Body of pancreas (tissue), 4 donors: ENCODE data around the gene C1QTNF6. TPM values are rescaled to one million over a fixed set of nuclear protein-coding genes. Genes with fewer than 3 reads are reported as not detected.

Experiments used
- ATAC-seq: fragments of 150-250 bp; one replicate; pipeline ENCODE4 v1.9.1; 2016
- DNase-seq, 4 donors: peaks; one replicate each; pipeline ENCODE4 v3.0.0-alpha.2; 2019
- H3K27ac ChIP-seq, 4 donors: fragments of 200-600 bp; sonication (generic); 1 replicate in 3 of 4; 2 replicates in 1 of 4; pipeline versions ENCODE4 v1.5.1 to v1.6.1; 2016 to 2019; ENCODE audit warnings: mild to moderate bottlenecking in 1 of 4, mixed read lengths in 1 of 4, moderate library complexity in 1 of 4
- H3K27me3 ChIP-seq, 2 donors: fragments of 200-600 bp; sonication (generic); one replicate each; pipeline ENCODE4 v1.6.0; 2016; ENCODE audit warnings: mild to moderate bottlenecking in 1 of 2
- H3K36me3 ChIP-seq, 2 donors: fragments of 200-600 bp; sonication (generic); replicated peaks in 1 of 2; 2 replicates each; pipeline ENCODE4 v1.5.1; 2016; ENCODE audit warnings: low read depth in 2 of 2; ENCODE audit not compliant: insufficient read depth in 1 of 2
- H3K4me1 ChIP-seq: fragments of 200-600 bp; sonication (generic); one replicate; pipeline ENCODE4 v1.6.0; 2016
- H3K4me3 ChIP-seq, 2 donors: fragments of 200-600 bp; sonication (generic); 1 replicate in 1 of 2; 2 replicates in 1 of 2; pipeline ENCODE4 v1.5.1; 2016 to 2019
- H3K9me3 ChIP-seq, 3 donors: fragments of 200-600 bp; sonication (generic); 1 replicate in 2 of 3; 2 replicates in 1 of 3; pipeline ENCODE4 v1.5.1; 2016
- CTCF ChIP-seq, 7 experiments: fragments of 450-650 bp in 4 of 7; fragments of 200-600 bp in 3 of 7; sonication (generic) in 3 of 7; IDR thresholded peaks; one replicate each; pipeline ENCODE4 v1.5.1; 2016 to 2019; ENCODE audit warnings: antibody characterized with exemption in 7 of 7
- POLR2A ChIP-seq, 3 donors: fragments of 450-650 bp; IDR thresholded peaks; one replicate each; pipeline ENCODE4 v1.6.1; 2016; ENCODE audit warnings: antibody characterized with exemption in 3 of 3, mild to moderate bottlenecking in 2 of 3
- WGBS, 2 donors: methylation state at CpG; one replicate each; pipeline ENCODE4 v1.1.5; 2017; 5-methylcytosine and 5-hydroxymethylcytosine counted together
- intact Hi-C: fragments of 100-400 bp; cut with DNase I; formaldehyde crosslinking; loops from one replicate; pipeline ENCODE4 v1.15.1; 2023
- total RNA-seq, 2 donors: library from RNA; depleted of rRNA; stranded (reverse); fragments of >200 nt; gene quantifications; one replicate each; pipeline ENCODE4 v1.1.0, GENCODE V29; 2016

Gene C1QTNF6
- total RNA-seq, 2 donors from 2014 or later = 2.0 to 4.7 TPM

GRCh38 chr22:37184816-37185541, 3.1 kb downstream of the C1QTNF6 start:
- no peaks in the 10 kb centered on the region for H3K27me3 ChIP-seq
- no peaks in the 10 kb centered on the region for H3K36me3 ChIP-seq
- DNase-seq (no peak), ATAC-seq (no peak)
- H3K9me3 ChIP-seq = no peaks in the 10 kb centered on the region
- intact Hi-C loops = no loop called here
- 73 to 88% methylated on average over 15 to 18 of the region's 18 CpGs for WGBS, 2 donors
- no peak overlapping the region for H3K4me3 ChIP-seq
- peaks cover 22% of the 10 kb centered on the region for H3K4me1 ChIP-seq
- TF ChIP-seq POLR2A (IDR thresholded peaks at IDR 0.05) (no peak), CTCF (IDR thresholded peaks at IDR 0.05) (no peak)
- no peak overlapping the region for H3K27ac ChIP-seq

DNA sequence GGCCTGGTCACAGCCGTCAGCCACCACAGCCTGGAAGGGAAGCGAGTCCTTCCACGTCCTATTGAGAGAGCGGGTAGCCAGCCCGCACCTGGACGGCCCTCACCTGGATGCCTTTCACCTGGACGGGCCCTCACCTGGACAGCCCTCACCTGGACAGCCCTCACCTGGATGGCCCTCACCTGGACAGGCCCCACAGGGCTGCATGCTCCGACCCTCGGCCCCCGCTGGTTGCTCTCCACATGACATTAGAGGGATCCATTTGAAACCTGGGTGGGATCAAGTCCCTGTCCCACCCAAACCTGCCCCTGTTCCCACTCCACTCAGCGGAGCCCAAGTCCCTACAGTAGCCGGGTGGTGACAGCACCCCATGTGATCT, 3.7 kb downstream of the C1QTNF6 start:
- H3K27ac ChIP-seq = no peak overlapping the region
- no peaks in the 10 kb centered on the region for H3K36me3 ChIP-seq
- H3K4me3 ChIP-seq = no peak overlapping the region
- no peak for ATAC-seq
- no peaks in the 10 kb centered on the region for H3K27me3 ChIP-seq
- intact Hi-C loops = no loop called here
- no peaks in the 10 kb centered on the region for H3K9me3 ChIP-seq
- WGBS, 2 donors = 75 to 89% methylated on average over 2 to 12 of the region's 12 CpGs
- TF ChIP-seq CTCF (IDR thresholded peaks at IDR 0.05) = no peak
- no peak for TF ChIP-seq POLR2A (IDR thresholded peaks at IDR 0.05)
- peaks cover 18% of the 10 kb centered on the region for H3K4me1 ChIP-seq
- DNase-seq = no peak

DNA sequence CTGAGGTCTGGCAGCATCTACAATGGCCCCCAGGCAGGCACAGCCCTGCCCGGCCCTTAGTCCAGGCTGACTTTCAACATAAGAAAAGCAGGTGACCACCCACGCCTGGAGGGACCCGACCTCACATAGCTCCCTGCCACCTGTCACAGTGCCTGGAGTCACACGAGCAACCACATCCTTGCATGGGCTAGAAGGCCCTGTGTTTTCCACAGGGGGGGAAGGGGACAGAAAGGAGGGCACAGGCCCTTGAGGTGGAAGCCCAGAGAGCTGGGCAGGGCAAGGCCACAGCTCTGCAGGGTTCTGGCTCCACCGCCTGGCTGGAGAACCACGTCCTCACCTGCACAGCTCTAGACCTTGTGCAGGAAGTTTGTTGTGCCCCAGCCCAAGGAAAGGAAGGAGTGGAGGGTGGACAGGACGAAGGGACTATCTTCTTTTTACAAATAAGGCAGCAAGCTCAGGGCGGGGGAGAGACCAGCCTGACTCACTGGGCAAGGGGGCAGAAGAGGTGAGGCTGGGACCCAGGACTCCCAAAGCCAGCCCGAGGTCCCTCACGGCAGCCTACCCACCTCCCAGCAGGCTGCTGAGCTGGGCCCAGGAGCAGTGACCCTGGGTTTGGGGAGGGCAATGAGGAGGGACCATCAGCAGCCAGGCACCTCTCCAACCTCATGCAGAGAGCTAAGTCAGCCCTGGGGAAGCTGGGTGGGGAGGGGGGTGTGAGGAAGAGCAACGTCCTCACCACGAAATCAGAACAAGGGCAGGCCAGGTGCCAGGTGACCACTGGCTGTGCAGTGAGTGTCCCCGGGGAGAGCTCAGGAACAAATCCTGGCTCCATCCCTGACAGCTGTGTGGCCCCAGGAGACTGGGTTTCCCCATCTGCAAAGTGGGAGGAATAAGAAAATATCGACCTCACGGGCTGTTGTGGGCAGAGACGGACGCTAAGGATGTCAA, 4.3 kb downstream of the C1QTNF6 start:
- intact Hi-C loops = no loop called here
- Histone ChIP-seq H3K4me1 (peaks cover 19% of the 10 kb centered on the region), H3K36me3 (no peaks in the 10 kb centered on the region), H3K9me3 (no peaks in the 10 kb centered on the region), H3K4me3 (no peak overlapping the region), H3K27me3 (no peaks in the 10 kb centered on the region), H3K27ac (no peak overlapping the region)
- WGBS, 2 donors = 57 to 69% methylated on average over 11 to 17 of the region's 17 CpGs
- DNase-seq (no peak), ATAC-seq (no peak)
- no peak for TF ChIP-seq CTCF (IDR thresholded peaks at IDR 0.05)
- no peak for TF ChIP-seq POLR2A (IDR thresholded peaks at IDR 0.05)

GRCh38 chr22:37182949-37183245, 5.2 kb downstream of the C1QTNF6 start:
- Histone ChIP-seq H3K9me3 (no peaks in the 10 kb centered on the region), H3K27ac (no peak overlapping the region)
- intact Hi-C loops = no loop called here

More at GRCh38 chr22:37182949-37183245, 5.2 kb downstream of the C1QTNF6 start:
- DNase-seq = no peak
- no peaks in the 10 kb centered on the region for H3K36me3 ChIP-seq
- no peak overlapping the region for H3K4me3 ChIP-seq
- ATAC-seq = no peak
- TF ChIP-seq POLR2A (IDR thresholded peaks at IDR 0.05) (no peak), CTCF (IDR thresholded peaks at IDR 0.05) (no peak)
- WGBS, 2 donors = 17 to 91% methylated on average over 1 to 3 of the region's 3 CpGs
- no peaks in the 10 kb centered on the region for H3K27me3 ChIP-seq
- peaks cover 20% of the 10 kb centered on the region for H3K4me1 ChIP-seq
